ENCODE results near the gene JMJD6. TPM values are rescaled to one million over a fixed set of nuclear protein-coding genes. Genes with fewer than 3 reads are reported as not detected.
A peak's percentile ranks its signal among the peaks of the same experiment; 100 is the strongest.

The JMJD6 gene
- total RNA-seq, 1 donor from 2014 or later: 11.7 TPM

DNA sequence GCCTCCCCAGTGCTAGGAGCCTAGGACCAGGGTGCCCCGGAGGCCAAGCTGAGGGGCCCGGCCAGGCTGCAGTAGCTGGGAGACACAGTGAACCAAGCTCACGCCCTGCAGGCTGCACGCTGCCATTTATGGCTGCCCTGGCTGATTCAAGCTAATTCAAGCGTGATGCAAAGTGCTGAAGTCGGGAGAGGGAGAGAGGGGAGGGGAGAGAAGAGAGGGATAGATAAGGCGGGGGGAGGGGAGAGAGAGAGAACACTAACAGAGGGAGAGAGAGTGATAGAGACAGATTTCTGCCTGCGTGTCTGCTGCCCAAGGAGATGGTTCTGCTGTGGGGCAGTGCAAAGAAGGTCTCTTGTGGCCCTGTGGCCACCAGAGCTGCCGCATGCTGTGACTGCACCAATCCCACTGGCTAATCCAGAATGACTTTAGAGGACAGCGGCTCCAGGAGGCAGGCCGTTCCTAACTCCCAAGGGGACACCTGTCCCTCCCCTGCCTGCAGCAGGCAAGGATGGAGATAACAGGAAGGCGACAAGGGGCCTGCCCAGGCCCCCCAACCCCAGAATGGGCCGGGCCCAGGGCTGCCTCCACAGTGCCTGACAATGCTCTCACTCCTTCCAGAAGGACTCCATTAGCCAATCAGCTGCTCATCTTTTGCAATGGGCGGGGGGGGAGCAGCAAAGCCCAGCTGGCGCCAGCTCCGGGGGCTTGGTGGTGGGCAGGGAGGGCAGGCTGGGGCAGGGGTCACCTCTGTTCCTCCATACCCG is 28.5 kb downstream of the JMJD6 start:
- DNase-seq (ENCODE audit: low read depth in 2 of 2): no peak

DNA sequence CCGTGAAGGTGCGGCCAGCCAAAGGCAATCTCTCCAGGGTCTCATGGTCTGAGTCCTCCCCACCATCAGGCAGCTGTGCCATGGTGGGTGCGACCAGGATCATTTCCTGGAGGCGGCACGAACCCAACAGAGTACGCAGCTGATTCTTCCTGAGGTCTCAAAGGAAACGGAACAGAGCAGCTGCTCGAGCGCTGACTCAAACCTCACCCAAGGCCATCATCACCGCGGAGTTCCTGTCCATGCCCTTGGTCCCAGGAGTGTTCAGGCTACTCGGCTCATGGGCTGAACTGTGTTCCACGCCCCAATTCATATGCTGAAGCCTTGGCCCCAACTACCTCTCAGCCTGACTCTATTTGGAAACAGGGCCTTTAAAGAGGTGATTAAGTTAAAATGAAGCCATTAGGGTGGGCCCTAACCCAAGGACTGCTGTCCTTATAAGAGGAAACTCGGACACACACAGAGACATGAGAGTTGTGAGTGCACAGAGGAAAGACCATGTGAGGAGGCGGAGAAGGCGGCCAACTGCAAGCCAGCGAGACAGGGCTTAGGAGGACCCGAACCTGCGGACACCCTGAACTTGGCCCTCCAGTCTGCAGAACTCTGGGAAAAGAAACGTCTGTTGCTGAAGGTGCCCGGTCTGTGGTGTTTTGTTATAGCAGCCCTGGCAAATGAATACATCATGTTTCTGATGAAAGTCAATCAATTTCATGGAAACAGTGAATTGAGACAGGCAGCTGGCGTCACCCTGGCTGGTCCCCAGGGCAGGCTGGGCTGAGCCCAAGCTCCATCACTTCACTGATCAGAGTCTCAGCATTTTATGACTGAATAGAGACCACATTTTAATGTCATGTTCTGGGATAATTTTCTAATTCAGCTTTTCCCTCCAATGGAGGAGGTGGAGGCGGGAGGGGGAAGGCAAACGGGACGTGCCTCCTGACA is 29.4 kb downstream of the JMJD6 start:
- DNase-seq (ENCODE audit: low read depth in 2 of 2): peak in 1 of 2 donors; percentile 87

DNA sequence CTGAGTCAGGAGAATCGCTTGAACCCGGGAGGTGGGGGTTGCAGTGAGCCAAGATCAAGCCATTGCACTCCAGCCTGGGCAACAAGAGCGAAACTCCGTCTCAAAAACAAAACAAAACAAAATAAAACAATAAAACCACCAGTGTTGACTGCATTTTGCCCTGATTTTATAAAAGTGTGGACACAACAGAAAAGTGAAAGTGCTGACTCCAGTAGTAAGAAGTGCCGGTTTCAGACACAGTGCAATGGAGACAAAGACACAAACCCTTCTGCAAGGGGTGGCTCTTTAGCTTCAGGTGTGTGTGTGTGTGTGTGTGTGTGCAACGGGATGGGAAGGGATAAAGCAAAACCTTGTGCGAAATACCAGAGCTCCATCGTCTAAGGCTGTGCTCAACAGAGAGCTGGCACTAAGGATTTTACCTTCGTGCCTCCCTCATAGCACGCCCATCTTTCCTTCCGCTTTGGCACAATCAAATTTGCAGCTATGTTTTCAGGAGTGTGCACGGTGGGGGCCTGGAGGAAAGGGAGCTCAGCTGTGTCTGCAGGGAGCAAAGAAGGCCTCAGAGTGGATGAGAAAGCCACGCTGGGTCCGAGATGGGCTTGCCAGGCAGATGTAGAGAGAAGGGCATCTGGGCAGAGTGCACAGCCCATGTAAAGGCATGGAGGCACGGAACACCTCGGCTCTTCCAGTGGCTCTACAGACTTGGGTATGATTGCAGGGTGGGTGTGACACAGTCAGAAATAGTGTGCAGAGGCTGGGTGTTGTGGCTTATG is 31.2 kb downstream of the JMJD6 start:
- no peak for DNase-seq (ENCODE audit: low read depth in 2 of 2)

DNA sequence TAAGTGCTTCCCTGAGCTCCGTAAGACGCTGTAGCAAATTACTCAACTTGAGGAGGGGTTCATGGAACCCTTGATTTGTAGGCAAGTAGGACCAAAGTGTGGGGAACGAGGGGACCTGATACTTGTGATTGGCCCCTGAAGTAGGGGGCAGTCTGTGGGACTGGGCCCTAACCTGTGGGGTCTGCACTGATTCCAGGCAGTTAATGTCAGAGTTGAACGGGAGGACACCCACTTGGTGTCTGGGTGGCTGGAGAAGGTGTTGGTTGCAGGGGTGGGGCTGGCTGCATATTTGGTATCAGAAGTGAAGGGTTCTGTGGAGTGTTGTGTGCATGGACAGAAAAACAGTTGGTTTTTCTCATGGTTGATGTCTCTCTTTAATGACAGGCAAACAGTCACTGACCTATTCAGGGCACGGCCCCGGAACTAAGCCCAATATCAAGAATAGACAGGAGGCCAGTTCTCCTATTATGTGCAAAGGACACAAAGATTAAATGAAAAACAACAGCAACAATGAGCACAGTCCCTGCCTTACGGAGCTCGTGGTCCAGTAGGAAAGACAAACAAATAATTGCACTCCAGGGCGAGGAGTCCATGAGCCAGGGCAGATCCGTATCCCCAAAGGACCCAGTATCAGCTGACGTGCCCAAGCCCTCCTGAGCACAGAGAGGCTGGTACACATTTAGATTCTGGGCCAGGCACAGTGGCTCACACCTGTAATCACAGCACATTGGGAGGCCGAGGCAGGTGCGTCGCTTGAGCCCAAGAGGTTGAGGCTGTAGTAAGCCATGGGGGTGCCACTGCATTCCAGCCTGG is 34.8 kb downstream of the JMJD6 start:
- DNase-seq (ENCODE audit: low read depth in 2 of 2): no peak

DNA sequence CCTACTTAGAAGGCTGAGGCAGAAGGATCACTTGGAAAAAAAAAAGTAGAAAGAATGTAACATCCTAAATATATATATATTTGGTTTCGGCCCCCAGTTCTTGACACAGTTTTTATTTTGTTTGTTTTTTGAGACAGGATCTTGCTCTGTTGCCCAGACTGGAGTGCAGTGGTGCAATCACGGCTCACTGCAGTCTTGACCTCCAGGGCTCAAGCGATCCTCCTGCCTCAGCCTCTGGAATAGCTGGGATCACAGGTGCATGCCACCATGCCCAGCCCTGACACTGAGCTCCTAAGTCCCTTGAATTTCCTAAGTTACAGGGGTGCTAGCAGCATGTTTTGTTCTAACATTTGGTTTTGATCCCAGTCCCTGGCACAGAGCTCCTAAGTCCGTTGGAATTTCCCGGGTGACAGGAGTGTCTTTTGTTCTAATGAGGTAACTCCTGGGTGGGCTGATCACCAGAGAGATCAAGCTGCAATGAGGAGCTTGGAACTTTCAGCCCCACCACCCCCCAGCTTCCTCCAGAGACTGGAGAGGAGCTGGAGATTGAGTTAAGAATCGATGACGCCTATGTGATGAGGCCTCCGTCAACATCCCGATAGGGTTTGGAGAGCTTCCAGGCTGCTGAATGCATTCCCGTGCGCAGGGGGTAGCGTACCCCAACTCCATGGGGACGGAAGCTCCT is 35.7 kb downstream of the JMJD6 start:
- no peak for DNase-seq (ENCODE audit: low read depth in 2 of 2)

DNA sequence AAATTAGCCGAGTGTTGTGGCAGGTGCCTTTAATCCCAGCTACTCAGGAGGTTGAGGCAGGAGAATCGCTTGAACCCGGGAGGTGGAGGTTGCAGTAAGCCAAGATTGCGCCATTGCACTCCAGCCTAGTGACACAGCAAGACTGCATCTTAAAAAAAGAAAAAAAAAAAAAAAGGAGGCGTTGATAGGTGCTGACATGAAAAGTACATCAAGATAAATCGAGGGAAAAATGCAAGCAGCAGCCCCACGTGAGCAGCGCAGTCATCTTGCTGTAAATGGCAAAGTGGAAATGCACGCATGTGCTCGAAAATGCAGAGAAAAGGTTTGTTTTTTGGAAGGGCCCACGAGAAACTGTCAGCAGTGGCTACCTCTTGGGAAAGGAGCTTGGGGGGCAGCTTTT is 36.5 kb downstream of the JMJD6 start:
- DNase-seq (ENCODE audit: low read depth in 2 of 2): no peak

DNA sequence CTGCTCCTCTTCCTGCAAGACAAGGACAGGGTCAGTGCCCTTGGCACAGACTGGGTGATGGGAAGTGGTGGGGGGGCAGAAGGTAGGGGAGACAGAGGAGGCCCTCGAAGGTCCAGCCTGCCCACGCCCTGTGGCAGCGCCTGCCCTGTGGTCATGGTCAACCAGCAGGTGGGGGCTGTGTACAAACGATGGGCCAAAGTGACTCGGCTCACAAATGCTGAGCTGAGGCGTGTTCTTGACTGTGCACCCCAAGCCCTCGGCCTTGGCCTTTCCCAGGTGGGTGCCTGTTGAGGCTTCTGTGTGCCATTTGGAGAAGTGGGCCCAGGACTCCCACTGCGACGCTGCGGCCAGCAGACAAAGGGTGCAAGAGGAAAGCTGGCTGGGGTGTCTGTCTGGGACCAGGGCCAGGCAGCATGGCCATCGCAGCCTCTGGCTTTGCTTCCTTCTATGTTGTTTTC is 38.2 kb downstream of the JMJD6 start:
- DNase-seq (ENCODE audit: low read depth in 2 of 2): peak in 1 of 2 donors; percentile 25

DNA sequence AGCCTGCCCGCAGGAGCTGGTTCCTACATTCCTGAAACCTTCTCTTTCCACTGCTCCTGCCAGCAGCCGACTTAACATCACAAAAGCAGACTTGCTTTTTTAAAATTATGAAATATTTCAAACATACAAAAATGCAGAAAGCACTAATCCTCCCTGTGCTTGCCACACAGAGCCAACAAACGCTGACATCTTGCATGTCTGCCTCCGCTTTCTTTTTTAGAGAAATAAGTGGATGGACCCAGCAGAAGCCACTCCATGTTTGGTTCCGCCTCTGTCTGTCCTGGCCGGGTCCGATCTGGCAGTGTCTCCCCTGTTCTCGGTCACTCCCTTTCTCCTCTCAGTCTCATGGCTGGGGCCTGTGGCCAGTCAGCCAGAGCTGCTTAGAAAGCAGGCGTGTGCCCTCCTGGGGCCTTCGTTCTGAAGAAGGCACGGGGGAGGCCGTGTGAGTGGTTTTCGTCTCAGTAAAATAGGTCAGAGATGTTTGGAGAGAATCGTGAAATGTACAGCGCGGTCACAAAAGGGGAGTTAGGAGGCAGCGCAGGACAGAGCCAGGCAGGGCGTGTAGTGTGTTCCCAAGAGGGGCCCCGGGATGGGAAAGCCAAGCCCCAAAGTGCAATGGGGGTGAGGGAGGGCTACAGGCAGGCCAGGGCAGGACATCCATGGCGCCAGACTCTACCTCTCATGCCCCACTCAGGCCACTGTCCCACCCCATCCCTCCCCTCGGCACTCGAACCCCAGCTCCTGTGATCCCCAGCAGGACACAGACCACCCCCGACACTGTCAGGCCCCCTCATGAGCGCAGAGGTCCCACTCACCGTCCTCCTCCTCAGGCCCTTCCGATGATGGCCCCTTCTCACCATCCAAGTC is 38.9 kb downstream of the JMJD6 start:
- no peak for DNase-seq (ENCODE audit: low read depth in 2 of 2)

DNA sequence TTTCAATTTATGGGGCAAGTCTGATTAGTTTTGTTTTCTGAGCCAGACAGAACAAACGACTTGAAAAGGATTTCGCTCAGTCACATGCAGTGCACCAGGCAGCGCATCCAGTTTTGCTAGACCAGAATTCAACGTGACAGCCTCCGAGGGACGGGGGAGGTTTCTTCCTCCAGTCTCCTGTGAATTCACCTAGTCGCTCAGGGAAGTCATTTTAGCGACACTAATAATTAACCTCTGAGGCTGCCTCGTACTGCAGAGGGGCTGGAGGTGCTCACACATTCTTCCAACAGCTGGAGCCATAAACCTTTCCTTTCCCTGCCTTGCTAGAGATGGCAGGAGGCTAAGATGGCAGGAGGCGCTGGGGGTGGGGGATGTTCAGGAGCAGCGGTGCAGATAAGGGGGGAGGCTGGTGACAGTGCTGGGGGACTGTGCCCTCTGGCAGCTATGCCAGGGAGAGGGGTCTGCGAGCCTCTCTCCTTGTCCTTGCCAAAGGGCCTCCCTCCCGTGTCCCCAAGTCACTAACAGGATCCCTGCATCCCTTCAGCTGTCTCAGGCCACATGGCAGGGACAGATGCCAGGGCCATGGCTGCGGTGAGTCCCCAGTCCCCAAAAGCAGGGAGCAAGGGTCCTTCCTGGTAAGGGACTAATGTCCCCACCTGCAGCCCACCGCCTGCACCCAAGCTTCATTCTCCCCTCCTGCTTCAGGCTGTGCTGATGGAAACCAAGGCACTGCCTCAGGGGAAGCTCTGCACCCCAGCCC is 39.7 kb downstream of the JMJD6 start:
- no peak for DNase-seq (ENCODE audit: low read depth in 2 of 2)

DNA sequence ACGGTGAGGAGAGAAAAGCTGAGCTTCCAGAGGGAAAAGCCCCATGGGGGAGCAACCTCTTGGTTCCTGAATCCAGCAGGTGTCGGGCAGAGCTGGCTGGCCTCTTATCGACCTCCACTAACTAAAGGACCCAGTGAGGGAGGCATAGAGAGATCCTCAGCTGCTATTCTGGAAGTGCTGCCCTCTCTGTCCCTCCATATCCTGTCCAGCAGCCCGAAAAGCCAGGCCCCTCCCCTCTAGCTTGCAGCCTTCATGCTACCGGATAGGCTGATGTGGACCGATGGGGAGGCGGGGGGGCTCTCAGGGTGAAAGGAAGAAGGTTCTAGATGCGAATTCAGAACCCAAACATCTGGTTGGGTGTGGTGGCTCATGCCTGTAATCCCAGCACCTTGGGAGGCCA is 40.6 kb downstream of the JMJD6 start:
- no peak for DNase-seq (ENCODE audit: low read depth in 2 of 2)

DNA sequence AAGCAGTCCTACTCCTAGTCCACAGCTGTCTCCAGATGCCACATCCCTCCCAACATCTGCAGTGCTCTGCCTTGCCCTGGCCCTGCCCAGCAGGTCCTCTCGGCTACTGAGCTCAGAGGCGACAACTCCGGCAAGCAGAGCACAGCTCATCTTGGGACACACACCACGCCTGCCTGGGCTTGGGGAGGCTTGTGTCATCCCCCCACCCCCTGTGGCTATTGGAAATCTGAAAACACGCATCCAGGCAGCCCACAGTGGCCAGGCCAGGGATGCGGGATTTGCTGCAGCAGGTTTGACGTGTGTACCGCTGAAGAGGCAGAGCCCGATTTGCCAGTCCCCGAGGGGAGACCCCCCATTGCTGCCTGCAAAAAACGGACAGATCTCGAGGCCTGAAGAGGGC is 41.0 kb downstream of the JMJD6 start:
- no peak for DNase-seq (ENCODE audit: low read depth in 2 of 2)

DNA sequence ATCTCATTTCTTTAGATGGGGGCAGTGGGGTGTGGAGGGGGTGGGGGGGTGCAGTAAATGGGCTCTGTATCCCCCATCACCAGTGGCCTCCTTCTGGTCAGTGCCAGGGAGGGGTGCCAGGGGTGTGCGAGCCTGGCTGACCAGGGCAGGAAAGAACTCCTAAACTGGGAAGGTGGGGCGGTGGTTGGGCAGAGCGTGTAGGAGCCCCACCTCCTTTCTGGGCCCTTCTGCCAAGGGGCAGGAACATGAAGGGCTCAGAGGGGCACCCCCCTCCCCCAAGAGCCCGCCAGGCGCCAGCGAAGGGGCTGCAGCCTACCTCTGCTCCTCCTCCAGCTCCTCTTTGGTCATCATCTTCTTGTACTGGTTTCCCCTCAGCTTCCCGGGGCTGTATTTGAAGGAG is 41.6 kb downstream of the JMJD6 start:
- DNase-seq (ENCODE audit: low read depth in 2 of 2): no peak

DNA sequence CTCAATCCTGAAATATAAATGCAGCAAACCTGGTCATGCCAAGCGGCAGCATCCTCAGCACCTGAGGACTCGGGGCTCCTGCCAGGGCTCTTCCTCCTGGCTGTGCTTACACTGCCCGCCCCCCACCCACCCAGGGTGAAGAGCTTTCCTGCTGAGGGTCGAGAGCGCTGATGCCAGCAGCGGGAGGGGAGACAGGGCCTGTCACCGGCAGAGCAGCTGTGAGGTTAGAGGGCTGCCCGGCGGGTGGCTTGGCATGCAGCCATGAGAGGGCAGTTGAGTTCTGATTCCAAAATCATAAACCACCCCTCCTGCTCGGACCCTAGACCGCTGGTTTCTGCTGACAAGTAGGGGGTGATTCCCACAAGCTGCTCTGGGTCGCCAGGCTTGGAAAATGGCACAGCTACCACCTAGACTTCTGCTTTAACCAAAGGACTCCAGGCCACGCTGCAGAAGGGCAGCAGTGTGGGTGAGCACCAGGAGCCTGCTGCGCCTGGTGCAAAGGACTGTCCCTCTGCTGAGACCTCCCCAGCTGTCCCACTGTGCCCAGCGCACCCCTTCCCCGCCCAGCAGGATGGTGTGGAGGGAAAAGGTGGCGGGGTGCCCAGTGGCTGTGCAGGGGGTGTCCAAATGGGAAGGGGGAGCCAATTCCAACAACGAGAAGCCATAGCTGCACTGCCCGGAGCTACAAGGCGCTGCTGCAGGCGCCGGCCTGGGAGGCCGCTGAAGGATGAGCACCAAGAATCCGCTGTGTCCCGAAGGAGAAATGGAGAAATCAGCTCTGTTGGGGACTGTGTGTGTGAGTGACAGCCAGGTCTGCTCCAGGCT is 42.3 kb downstream of the JMJD6 start:
- no peak for DNase-seq (ENCODE audit: low read depth in 2 of 2)

DNA sequence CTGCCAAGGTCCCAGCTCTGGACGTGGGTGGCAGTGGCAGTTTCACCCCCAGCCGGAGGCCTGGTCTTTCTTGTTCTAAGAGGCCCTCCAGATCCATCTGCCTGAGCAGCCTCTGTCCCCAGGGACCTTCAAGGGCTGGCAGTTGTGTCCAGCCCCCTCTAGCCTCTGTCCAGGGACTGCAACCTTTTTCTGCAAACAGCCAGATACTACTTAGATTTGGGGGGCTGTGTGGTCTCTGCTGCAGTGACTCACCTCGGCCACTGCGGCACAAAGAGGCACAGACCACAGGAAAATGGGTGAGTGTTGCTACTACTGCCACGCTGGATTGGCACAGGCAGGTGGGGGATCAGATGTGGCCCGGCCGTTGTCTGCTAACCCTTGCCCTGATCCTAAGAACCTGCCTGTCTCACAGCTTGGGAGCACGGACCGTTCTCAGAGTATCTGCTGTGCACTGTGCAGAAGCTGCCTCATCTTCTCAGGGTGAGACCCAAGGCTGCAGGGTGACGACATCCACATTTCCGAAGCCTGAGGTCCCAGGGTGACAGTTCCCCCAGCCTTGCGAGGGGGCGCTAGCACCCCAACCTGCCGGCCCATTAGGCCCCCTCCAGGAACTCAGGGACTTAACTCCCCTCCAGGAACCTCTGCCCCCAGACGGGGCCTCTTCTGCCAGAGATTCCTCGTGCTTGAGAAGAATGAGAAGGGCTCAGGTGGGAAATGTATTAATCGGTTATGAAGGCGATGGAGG is 43.2 kb downstream of the JMJD6 start:
- no peak for DNase-seq (ENCODE audit: low read depth in 2 of 2)

DNA sequence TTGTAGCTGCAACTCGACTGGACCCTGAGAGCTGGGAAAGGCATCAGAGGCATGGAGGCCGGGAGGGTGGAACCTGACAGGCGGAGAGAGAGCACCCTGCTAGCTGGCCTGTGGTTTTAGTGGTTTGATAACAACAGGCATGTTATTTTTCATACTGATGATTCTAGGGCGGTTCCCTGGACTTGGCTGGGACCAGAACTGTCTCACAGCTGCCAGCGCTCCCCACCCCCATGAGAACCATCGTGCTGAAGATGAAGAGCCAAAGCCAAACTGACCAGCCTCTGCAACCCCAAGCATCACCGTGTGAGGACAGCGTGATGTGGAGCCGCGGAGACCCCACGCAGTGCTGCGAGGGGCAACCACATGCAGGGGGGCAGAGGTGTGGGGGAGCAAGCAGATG is 44.1 kb downstream of the JMJD6 start:
- DNase-seq (ENCODE audit: low read depth in 2 of 2): no peak

DNA sequence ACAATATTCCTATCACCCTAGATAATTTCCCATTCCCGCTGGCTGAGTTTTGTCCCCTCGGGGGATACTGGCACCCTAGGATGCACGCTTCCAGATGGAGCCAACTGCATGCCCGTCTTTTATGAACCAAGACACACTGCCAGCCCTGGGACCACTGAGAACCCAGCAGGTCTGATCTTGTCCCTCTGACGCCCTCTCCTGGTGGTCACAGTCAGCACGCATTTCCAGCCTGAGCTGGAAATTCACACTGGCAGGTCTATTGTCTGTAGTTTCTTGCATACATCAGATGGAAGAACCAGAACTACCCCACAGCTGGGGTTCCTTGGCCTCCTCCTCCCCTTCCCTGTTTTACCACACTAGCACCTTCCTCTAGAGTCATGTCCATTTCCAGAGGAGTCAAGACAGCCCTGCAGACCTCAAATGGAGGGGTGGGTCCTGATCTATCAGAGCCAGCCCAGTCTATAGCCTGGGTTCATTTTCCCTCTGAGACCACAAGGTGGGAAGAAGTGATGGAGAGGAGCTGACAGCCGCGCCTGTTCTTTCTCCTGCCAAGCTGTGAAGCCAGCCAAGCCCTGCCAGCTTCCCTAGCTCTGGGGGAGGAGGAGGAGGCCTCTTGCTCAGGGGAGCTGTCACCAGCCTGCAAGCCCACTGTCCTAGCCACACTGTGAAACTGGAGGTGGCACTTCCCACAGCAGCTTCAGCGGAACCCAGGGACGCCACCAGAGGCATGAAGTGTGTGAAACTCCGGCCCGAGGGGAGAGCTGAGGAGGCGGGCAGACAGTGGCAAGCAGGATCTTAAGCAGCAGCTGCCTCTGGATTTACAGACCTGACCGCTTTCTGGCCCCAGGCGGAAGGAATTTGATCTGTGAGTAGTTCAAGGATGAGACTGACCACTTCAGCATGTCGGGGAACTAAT is 44.9 kb downstream of the JMJD6 start:
- peak in 1 of 2 donors; percentile 76 for DNase-seq (ENCODE audit: low read depth in 2 of 2)

Data from dermis microvascular lymphatic vessel endothelial cell (primary cell).